K562 (cell line): ENCODE data around the gene ALDH16A1. TPM values are rescaled to one million over a fixed set of nuclear protein-coding genes. Genes with fewer than 3 reads are reported as not detected.

Experiments used
- FOXM1 ChIP-seq, 2 experiments: fragments of 450-650 bp in 1 of 2; sonication (generic) in 1 of 2; formaldehyde crosslinking in 1 of 2; IDR thresholded peaks; 2 replicates each; pipeline versions ENCODE4 v1.6.1 to v1.9.0; 2017 to 2022; ENCODE audit warnings: low read depth in 2 of 2, mild to moderate bottlenecking in 2 of 2, missing genetic modification reagents in 1 of 2, moderate library complexity in 1 of 2
- HDAC3 ChIP-seq: fragments of 450-650 bp; IDR thresholded peaks from 2 replicates; pipeline ENCODE4 v1.6.1; 2018; ENCODE audit warnings: borderline replicate concordance, mild to moderate bottlenecking, moderate library complexity; ENCODE audit not compliant: partially characterized antibody
- JUN ChIP-seq, 2 experiments: sonication (generic) in 1 of 2; formaldehyde crosslinking in 1 of 2; IDR thresholded peaks; 2 replicates each; pipeline versions ENCODE4 v1.6.1 to v1.8.0; 2012 to 2022; ENCODE audit warnings: borderline replicate concordance in 2 of 2, mild to moderate bottlenecking in 2 of 2, improper control_type of control experiment in 1 of 2, low read depth in 1 of 2, low read length in 1 of 2, missing genetic modification reagents in 1 of 2
- NCOA4 ChIP-seq: fragments of 450-650 bp; IDR thresholded peaks from 2 replicates; pipeline ENCODE4 v1.6.1; 2018; ENCODE audit warnings: mild to moderate bottlenecking; ENCODE audit not compliant: partially characterized antibody
- RFX5 ChIP-seq: IDR thresholded peaks from 2 replicates; pipeline ENCODE4 v1.6.1; 2011; ENCODE audit warnings: low read depth, mild to moderate bottlenecking, improper control_type of control experiment, low read length
- SRSF7 ChIP-seq: fragments of 200-400 bp; formaldehyde crosslinking; optimal IDR thresholded peaks from 2 replicates; pipeline ENCODE3; 2017; ENCODE audit warnings: mild to moderate bottlenecking, low read depth, low read length
- TOE1 ChIP-seq, 2 experiments: fragments of 450-650 bp in 1 of 2; sonication (generic) in 1 of 2; formaldehyde crosslinking in 1 of 2; IDR thresholded peaks; 2 replicates each; pipeline versions ENCODE4 v1.7.1 to v1.8.0; 2016 to 2022; ENCODE audit warnings: borderline replicate concordance in 2 of 2, mild to moderate bottlenecking in 2 of 2, antibody characterized with exemption in 1 of 2, inconsistent platforms in 1 of 2, low read depth in 1 of 2, missing genetic modification reagents in 1 of 2, moderate library complexity in 1 of 2
- ZBTB33 ChIP-seq: sonication (generic); formaldehyde crosslinking; IDR thresholded peaks from 2 replicates; pipeline ENCODE4 v1.8.1; 2023; ENCODE audit warnings: mild to moderate bottlenecking, missing genetic modification reagents
- ZNF165 ChIP-seq: fragments of 250-450 bp; sonication (Bioruptor Pico); IDR thresholded peaks from 2 replicates; pipeline ENCODE4 v1.4.0; 2020; ENCODE audit warnings: borderline replicate concordance
- ZNF212 ChIP-seq: fragments of 450-650 bp; formaldehyde crosslinking; IDR thresholded peaks from 2 replicates; pipeline ENCODE4 v1.4.0; 2020; ENCODE audit warnings: mild to moderate bottlenecking
- ZNF224 ChIP-seq: sonication (generic); formaldehyde crosslinking; IDR thresholded peaks from 2 replicates; pipeline ENCODE4 v1.8.0; 2022; ENCODE audit warnings: mild to moderate bottlenecking, missing genetic modification reagents
- ZNF23 ChIP-seq: fragments of 250-450 bp; sonication (Bioruptor Pico); IDR thresholded peaks from 2 replicates; pipeline ENCODE4 v1.4.0; 2020; ENCODE audit warnings: mild to moderate bottlenecking
- ZNF445 ChIP-seq: fragments of 250-450 bp; sonication (Bioruptor Pico); IDR thresholded peaks from 2 replicates; pipeline ENCODE4 v1.4.0; 2020; ENCODE audit warnings: low read depth, mild to moderate bottlenecking, moderate library complexity
- polyA plus RNA-seq, 8 experiments: library from polyadenylated mRNA; depleted of rRNA in 4 of 8; stranded (reverse) in 5 of 8; unstranded in 3 of 8; fragments of >200 nt; fragmentation: Nextera tagmentation in 2 of 8; fragmentation: Illumina TruSeq in 1 of 8; extraction: Ambion mirVana in 2 of 8; extraction: Trizol in 1 of 8; gene quantifications; 2 replicates each; pipeline versions ENCODE4 v1.2.1 to v1.2.3, GENCODE V29; 2011 to 2014; ENCODE audit warnings: inconsistent platforms in 1 of 8, missing spikeins in 1 of 8
- total RNA-seq, 7 experiments: library from RNA; depleted of rRNA in 6 of 7; stranded (reverse); fragments of >200 nt in 6 of 7; fragmentation: Illumina TruSeq in 2 of 7; extraction: Trizol in 2 of 7; gene quantifications; 2 replicates each; pipeline versions ENCODE4 v1.2.1 to v1.2.3, GENCODE V29; 2011 to 2021; ENCODE audit warnings: low replicate concordance in 1 of 7
- TF ChIP-seq, protein P1 (sequence below): sonication (generic); formaldehyde crosslinking; IDR thresholded peaks from 2 replicates; pipeline ENCODE4 v1.8.1; 2023; ENCODE audit warnings: mild to moderate bottlenecking, missing genetic modification reagents
- TF ChIP-seq, protein P2 (sequence below): IDR thresholded peaks from 3 replicates; pipeline ENCODE4 v1.6.1; 2011; ENCODE audit warnings: borderline replicate concordance, mild to moderate bottlenecking, moderate library complexity; ENCODE audit not compliant: insufficient read length; ENCODE audit errors: extremely low read depth
- TF ChIP-seq, protein P3 (sequence below): sonication (generic); formaldehyde crosslinking; IDR thresholded peaks from 2 replicates; pipeline ENCODE4 v1.8.0; 2022; ENCODE audit warnings: missing genetic modification reagents, mild to moderate bottlenecking, moderate library complexity, borderline replicate concordance

The ALDH16A1 gene
- total and polyA plus RNA-seq, 9 of the 15 experiments (the other 6 are each of a cell fraction or from before 2014, with no cell fraction given) = 2.2 to 52.2 (median 7.6) TPM

- TF ChIP-seq FOXM1 (IDR thresholded peaks at IDR 0.05; ENCODE audit: low read depth) (no peak), FOXM1 (CRISPR knock-in tag; IDR thresholded peaks at IDR 0.05; ENCODE audit: low read depth) (no peak), SRSF7 (no peak), ZNF23 (CRISPR knock-in tag) (no peak), HDAC3 (no peak), ZNF445 (CRISPR knock-in tag) (no peak), ZNF224 (CRISPR knock-in tag) (no peak), RFX5 (no peak), TOE1 (IDR thresholded peaks at IDR 0.05; ENCODE audit: borderline replicate concordance) (no peak), TOE1 (CRISPR knock-in tag; IDR thresholded peaks at IDR 0.05; ENCODE audit: borderline replicate concordance, low read depth) (0 out of 2 replicates have a peak, but pooled peaks have one; percentile 24), ZNF212 (no peak), NCOA4 (no peak), ZNF165 (no peak), ZBTB33 (CRISPR knock-in tag) (no peak), JUN (IDR thresholded peaks at IDR 0.05; ENCODE audit: borderline replicate concordance, low read depth, low read length) (no peak), JUN (CRISPR knock-in tag; IDR thresholded peaks at IDR 0.05; ENCODE audit: borderline replicate concordance) (no peak)
- TF ChIP-seq, protein P1, sequence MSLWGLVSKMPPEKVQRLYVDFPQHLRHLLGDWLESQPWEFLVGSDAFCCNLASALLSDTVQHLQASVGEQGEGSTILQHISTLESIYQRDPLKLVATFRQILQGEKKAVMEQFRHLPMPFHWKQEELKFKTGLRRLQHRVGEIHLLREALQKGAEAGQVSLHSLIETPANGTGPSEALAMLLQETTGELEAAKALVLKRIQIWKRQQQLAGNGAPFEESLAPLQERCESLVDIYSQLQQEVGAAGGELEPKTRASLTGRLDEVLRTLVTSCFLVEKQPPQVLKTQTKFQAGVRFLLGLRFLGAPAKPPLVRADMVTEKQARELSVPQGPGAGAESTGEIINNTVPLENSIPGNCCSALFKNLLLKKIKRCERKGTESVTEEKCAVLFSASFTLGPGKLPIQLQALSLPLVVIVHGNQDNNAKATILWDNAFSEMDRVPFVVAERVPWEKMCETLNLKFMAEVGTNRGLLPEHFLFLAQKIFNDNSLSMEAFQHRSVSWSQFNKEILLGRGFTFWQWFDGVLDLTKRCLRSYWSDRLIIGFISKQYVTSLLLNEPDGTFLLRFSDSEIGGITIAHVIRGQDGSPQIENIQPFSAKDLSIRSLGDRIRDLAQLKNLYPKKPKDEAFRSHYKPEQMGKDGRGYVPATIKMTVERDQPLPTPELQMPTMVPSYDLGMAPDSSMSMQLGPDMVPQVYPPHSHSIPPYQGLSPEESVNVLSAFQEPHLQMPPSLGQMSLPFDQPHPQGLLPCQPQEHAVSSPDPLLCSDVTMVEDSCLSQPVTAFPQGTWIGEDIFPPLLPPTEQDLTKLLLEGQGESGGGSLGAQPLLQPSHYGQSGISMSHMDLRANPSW (CRISPR knock-in tag) = no peak
- TF ChIP-seq, protein P2, sequence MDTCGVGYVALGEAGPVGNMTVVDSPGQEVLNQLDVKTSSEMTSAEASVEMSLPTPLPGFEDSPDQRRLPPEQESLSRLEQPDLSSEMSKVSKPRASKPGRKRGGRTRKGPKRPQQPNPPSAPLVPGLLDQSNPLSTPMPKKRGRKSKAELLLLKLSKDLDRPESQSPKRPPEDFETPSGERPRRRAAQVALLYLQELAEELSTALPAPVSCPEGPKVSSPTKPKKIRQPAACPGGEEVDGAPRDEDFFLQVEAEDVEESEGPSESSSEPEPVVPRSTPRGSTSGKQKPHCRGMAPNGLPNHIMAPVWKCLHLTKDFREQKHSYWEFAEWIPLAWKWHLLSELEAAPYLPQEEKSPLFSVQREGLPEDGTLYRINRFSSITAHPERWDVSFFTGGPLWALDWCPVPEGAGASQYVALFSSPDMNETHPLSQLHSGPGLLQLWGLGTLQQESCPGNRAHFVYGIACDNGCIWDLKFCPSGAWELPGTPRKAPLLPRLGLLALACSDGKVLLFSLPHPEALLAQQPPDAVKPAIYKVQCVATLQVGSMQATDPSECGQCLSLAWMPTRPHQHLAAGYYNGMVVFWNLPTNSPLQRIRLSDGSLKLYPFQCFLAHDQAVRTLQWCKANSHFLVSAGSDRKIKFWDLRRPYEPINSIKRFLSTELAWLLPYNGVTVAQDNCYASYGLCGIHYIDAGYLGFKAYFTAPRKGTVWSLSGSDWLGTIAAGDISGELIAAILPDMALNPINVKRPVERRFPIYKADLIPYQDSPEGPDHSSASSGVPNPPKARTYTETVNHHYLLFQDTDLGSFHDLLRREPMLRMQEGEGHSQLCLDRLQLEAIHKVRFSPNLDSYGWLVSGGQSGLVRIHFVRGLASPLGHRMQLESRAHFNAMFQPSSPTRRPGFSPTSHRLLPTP = no peak
- TF ChIP-seq, protein P3, sequence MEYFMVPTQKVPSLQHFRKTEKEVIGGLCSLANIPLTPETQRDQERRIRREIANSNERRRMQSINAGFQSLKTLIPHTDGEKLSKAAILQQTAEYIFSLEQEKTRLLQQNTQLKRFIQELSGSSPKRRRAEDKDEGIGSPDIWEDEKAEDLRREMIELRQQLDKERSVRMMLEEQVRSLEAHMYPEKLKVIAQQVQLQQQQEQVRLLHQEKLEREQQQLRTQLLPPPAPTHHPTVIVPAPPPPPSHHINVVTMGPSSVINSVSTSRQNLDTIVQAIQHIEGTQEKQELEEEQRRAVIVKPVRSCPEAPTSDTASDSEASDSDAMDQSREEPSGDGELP (CRISPR knock-in tag) = no peak; the same call in 1 of the 2 replicates
These were observed 25.0 kb upstream of the ALDH16A1 start (continued) for GRCh38 chr19:49427855-49428546.
